ENCODE data around the gene YWHAG. TPM values are rescaled to one million over a fixed set of nuclear protein-coding genes. Genes with fewer than 3 reads are reported as not detected.

YWHAG gene
- total and polyA plus RNA-seq, 9 of the 15 experiments (the other 6 are each of a cell fraction or from before 2014, with no cell fraction given): 30.4 to 246 (median 94.5) TPM

DNA sequence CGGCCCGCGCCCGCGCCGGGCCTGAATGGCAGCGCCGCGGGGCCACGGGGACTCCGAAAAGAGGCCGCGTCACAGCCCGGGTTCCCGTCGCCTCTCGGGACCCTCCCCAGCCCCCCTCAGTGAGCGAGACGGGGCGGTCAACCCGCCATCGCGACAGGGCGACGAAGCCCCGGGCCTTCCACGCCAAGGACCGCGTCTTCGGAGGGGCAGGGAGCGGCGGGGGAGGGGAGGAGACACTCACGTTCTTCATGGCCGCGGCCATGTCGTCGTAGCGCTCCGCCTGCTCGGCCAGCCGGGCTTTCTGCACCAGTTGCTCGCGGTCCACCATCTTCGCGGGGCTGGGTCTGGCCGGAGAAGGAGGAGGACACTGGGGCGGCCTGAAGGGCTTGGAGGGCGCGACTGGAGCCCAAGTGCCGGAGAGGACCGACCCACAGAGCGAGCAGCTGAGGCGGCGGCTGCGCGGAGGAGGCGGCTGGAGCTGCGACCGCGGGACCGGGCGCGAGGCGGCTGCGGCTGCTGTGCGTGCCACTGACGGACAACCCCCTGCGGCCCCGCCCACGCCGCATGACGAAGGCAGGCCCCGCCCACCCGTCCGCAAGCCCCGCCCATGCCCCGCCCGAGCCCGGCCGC lies at the start of gene YWHAG (continued):
- TF ChIP-seq BRD4 (IDR thresholded peaks at IDR 0.05) (no peak), MCM3 (IDR thresholded peaks at IDR 0.05) (no peak), PRPF4 (IDR thresholded peaks at IDR 0.05; ENCODE audit: insufficient read depth, low read depth, low read length, poor library complexity, severe bottlenecking) (peak; percentile 87), GABPB2 (CRISPR knock-in tag; conservative IDR thresholded peaks at IDR 0.05) (no peak), SMARCB1 (IDR thresholded peaks at IDR 0.05; ENCODE audit: insufficient read length, low read depth) (no peak), ESRRB (CRISPR knock-in tag; IDR thresholded peaks at IDR 0.05; ENCODE audit: borderline replicate concordance) (no peak), WHSC1 (IDR thresholded peaks at IDR 0.05; ENCODE audit: low read length) (no peak), NR4A1 (CRISPR knock-in tag; IDR thresholded peaks at IDR 0.05) (peak; percentile 95; the same call in 1 of the 2 replicates), NR4A1 (tag; IDR thresholded peaks at IDR 0.05) (no peak; the same call in 1 of the 2 replicates), ZNF445 (CRISPR knock-in tag; IDR thresholded peaks at IDR 0.05; ENCODE audit: low read depth) (no peak), GTF2F1 (IDR thresholded peaks at IDR 0.05; ENCODE audit: low read depth, low read length) (no peak; the same call in 1 of the 2 replicates), LEF1 (IDR thresholded peaks at IDR 0.05) (no peak), NUFIP1 (IDR thresholded peaks at IDR 0.05; ENCODE audit: partially characterized antibody) (no peak), SIN3B (IDR thresholded peaks at IDR 0.05; ENCODE audit: low read depth) (peak; percentile 65), TOE1 (IDR thresholded peaks at IDR 0.05; ENCODE audit: borderline replicate concordance) (no peak), TOE1 (CRISPR knock-in tag; IDR thresholded peaks at IDR 0.05; ENCODE audit: borderline replicate concordance, low read depth) (0 out of 2 replicates have a peak, but pooled peaks have one; percentile 84), TBL1XR1 (IDR thresholded peaks at IDR 0.05; ENCODE audit: low read length in 2 of 2) (peak in 1 of 2 experiments; percentile 38; a peak in 1 of 4 replicates), ZFPM2 (CRISPR knock-in tag; IDR thresholded peaks at IDR 0.05) (no peak)
- TF ChIP-seq, protein P1, sequence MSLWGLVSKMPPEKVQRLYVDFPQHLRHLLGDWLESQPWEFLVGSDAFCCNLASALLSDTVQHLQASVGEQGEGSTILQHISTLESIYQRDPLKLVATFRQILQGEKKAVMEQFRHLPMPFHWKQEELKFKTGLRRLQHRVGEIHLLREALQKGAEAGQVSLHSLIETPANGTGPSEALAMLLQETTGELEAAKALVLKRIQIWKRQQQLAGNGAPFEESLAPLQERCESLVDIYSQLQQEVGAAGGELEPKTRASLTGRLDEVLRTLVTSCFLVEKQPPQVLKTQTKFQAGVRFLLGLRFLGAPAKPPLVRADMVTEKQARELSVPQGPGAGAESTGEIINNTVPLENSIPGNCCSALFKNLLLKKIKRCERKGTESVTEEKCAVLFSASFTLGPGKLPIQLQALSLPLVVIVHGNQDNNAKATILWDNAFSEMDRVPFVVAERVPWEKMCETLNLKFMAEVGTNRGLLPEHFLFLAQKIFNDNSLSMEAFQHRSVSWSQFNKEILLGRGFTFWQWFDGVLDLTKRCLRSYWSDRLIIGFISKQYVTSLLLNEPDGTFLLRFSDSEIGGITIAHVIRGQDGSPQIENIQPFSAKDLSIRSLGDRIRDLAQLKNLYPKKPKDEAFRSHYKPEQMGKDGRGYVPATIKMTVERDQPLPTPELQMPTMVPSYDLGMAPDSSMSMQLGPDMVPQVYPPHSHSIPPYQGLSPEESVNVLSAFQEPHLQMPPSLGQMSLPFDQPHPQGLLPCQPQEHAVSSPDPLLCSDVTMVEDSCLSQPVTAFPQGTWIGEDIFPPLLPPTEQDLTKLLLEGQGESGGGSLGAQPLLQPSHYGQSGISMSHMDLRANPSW (CRISPR knock-in tag; IDR thresholded peaks at IDR 0.05): 0 out of 2 replicates have a peak, but pooled peaks have one; percentile 29
- TF ChIP-seq, protein P2, sequence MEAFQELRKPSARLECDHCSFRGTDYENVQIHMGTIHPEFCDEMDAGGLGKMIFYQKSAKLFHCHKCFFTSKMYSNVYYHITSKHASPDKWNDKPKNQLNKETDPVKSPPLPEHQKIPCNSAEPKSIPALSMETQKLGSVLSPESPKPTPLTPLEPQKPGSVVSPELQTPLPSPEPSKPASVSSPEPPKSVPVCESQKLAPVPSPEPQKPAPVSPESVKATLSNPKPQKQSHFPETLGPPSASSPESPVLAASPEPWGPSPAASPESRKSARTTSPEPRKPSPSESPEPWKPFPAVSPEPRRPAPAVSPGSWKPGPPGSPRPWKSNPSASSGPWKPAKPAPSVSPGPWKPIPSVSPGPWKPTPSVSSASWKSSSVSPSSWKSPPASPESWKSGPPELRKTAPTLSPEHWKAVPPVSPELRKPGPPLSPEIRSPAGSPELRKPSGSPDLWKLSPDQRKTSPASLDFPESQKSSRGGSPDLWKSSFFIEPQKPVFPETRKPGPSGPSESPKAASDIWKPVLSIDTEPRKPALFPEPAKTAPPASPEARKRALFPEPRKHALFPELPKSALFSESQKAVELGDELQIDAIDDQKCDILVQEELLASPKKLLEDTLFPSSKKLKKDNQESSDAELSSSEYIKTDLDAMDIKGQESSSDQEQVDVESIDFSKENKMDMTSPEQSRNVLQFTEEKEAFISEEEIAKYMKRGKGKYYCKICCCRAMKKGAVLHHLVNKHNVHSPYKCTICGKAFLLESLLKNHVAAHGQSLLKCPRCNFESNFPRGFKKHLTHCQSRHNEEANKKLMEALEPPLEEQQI (IDR thresholded peaks at IDR 0.05): no peak
- TF ChIP-seq, protein P3, sequence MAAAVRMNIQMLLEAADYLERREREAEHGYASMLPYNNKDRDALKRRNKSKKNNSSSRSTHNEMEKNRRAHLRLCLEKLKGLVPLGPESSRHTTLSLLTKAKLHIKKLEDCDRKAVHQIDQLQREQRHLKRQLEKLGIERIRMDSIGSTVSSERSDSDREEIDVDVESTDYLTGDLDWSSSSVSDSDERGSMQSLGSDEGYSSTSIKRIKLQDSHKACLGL (CRISPR knock-in tag; IDR thresholded peaks at IDR 0.05; ENCODE audit: borderline replicate concordance, poor library complexity, severe bottlenecking): peak; percentile 83
- TF ChIP-seq, protein P4, sequence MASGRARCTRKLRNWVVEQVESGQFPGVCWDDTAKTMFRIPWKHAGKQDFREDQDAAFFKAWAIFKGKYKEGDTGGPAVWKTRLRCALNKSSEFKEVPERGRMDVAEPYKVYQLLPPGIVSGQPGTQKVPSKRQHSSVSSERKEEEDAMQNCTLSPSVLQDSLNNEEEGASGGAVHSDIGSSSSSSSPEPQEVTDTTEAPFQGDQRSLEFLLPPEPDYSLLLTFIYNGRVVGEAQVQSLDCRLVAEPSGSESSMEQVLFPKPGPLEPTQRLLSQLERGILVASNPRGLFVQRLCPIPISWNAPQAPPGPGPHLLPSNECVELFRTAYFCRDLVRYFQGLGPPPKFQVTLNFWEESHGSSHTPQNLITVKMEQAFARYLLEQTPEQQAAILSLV (tag; IDR thresholded peaks at IDR 0.05): no peak
